HepG2 (cell line): ENCODE data around the gene CAMK2N2. TPM values are rescaled to one million over a fixed set of nuclear protein-coding genes. Genes with fewer than 3 reads are reported as not detected.
A peak's percentile ranks its signal among the peaks of the same experiment; 100 is the strongest.

Experiments used
- AGO1 ChIP-seq: fragments of 200-400 bp; formaldehyde crosslinking; IDR thresholded peaks from 2 replicates; pipeline ENCODE4 v1.6.1; 2017; ENCODE audit warnings: mild to moderate bottlenecking, low read depth, low read length, moderate library complexity; ENCODE audit not compliant: poor library complexity, severe bottlenecking
- CENPX ChIP-seq: sonication (generic); formaldehyde crosslinking; IDR thresholded peaks from 2 replicates; pipeline ENCODE4 v1.9.0; 2021; ENCODE audit warnings: mild to moderate bottlenecking, missing genetic modification reagents, moderate library complexity
- EHMT2 ChIP-seq: fragments of 200-600 bp; sonication (generic); IDR thresholded peaks from 2 replicates; pipeline ENCODE4 v1.7.0; 2017; ENCODE audit warnings: antibody characterized with exemption, low read depth, low read length, borderline replicate concordance
- HOXD1 ChIP-seq: sonication (generic); formaldehyde crosslinking; IDR thresholded peaks from 2 replicates; pipeline ENCODE4 v1.5.0; 2020; ENCODE audit warnings: missing genetic modification reagents
- MAZ ChIP-seq, 2 experiments: sonication (generic) in 1 of 2; formaldehyde crosslinking in 1 of 2; IDR thresholded peaks; 2 replicates each; pipeline versions ENCODE4 v1.5.0 to v1.6.1; 2012 to 2020; ENCODE audit warnings: low read depth in 2 of 2, mild to moderate bottlenecking in 2 of 2, borderline replicate concordance in 1 of 2, improper control_type of control experiment in 1 of 2, low read length in 1 of 2, missing genetic modification reagents in 1 of 2, moderate library complexity in 1 of 2
- SAFB2 ChIP-seq: sonication (generic); formaldehyde crosslinking; IDR thresholded peaks from 2 replicates; pipeline ENCODE4 v1.5.1; 2020; ENCODE audit warnings: missing genetic modification reagents, low read depth, mild to moderate bottlenecking, borderline replicate concordance
- SAP130 ChIP-seq: IDR thresholded peaks from 2 replicates; pipeline ENCODE4 v1.6.1; 2016; ENCODE audit warnings: low read depth
- SIN3A ChIP-seq: IDR thresholded peaks from 2 replicates; pipeline ENCODE4 v1.6.1; 2011; ENCODE audit warnings: low read depth, mild to moderate bottlenecking, control low read depth, low read length, borderline replicate concordance
- SRY ChIP-seq: sonication (generic); formaldehyde crosslinking; IDR thresholded peaks from 2 replicates; pipeline ENCODE4 v1.8.0; 2022; ENCODE audit warnings: mild to moderate bottlenecking, missing genetic modification reagents
- TCF7 ChIP-seq: sonication (generic); IDR thresholded peaks from 2 replicates; pipeline ENCODE4 v1.6.1; 2016; ENCODE audit warnings: antibody characterized with exemption, low read depth
- TRIM24 ChIP-seq: sonication (generic); formaldehyde crosslinking; IDR thresholded peaks from 2 replicates; pipeline ENCODE4 v1.8.0; 2022; ENCODE audit warnings: mild to moderate bottlenecking, missing genetic modification reagents
- YY1 ChIP-seq: IDR thresholded peaks from 2 replicates; pipeline ENCODE4 v1.6.1; 2011; ENCODE audit warnings: low read length, low read depth, moderate library complexity, mild to moderate bottlenecking; ENCODE audit not compliant: insufficient read depth, insufficient replicate concordance
- ZFY ChIP-seq: sonication (generic); formaldehyde crosslinking; IDR thresholded peaks from 2 replicates; pipeline ENCODE4 v1.4.0; 2020; ENCODE audit warnings: missing genetic modification reagents
- polyA plus RNA-seq, 8 experiments: library from polyadenylated mRNA; depleted of rRNA in 3 of 8; stranded (reverse) in 7 of 8; unstranded in 1 of 8; fragments of >200 nt; fragmentation: Illumina TruSeq in 4 of 8; extraction: Trizol in 4 of 8; gene quantifications; 2 replicates each; pipeline versions ENCODE4 v1.2.1 to v1.2.3, GENCODE V29; 2011 to 2016; ENCODE audit warnings: low read depth in 4 of 8, missing spikeins in 1 of 8, mixed read lengths in 1 of 8; ENCODE audit not compliant: insufficient read depth in 1 of 8
- total RNA-seq, 5 experiments: library from RNA; depleted of rRNA; stranded (reverse); fragments of >200 nt; fragmentation: Illumina TruSeq; extraction: Trizol; gene quantifications; 2 replicates each; pipeline ENCODE4 v1.2.3, GENCODE V29; 2016; ENCODE audit warnings: low read depth in 1 of 5
- TF ChIP-seq, protein P1 (sequence below): sonication (generic); formaldehyde crosslinking; IDR thresholded peaks from 2 replicates; pipeline ENCODE4 v1.5.0; 2020; ENCODE audit warnings: mild to moderate bottlenecking, missing genetic modification reagents
- TF ChIP-seq, protein P2 (sequence below): sonication (generic); formaldehyde crosslinking; IDR thresholded peaks from 2 replicates; pipeline ENCODE4 v1.5.0; 2020; ENCODE audit warnings: mild to moderate bottlenecking, missing genetic modification reagents, borderline replicate concordance
- TF ChIP-seq, protein P3 (sequence below): sonication (generic); formaldehyde crosslinking; IDR thresholded peaks from 2 replicates; pipeline ENCODE4 v1.4.0; 2020; ENCODE audit warnings: mild to moderate bottlenecking, missing genetic modification reagents

Gene CAMK2N2
- total and polyA plus RNA-seq, 2 of the 13 experiments (the other 11 are each of a cell fraction or from before 2014, with no cell fraction given) = 0.12 to 0.27 TPM

DNA sequence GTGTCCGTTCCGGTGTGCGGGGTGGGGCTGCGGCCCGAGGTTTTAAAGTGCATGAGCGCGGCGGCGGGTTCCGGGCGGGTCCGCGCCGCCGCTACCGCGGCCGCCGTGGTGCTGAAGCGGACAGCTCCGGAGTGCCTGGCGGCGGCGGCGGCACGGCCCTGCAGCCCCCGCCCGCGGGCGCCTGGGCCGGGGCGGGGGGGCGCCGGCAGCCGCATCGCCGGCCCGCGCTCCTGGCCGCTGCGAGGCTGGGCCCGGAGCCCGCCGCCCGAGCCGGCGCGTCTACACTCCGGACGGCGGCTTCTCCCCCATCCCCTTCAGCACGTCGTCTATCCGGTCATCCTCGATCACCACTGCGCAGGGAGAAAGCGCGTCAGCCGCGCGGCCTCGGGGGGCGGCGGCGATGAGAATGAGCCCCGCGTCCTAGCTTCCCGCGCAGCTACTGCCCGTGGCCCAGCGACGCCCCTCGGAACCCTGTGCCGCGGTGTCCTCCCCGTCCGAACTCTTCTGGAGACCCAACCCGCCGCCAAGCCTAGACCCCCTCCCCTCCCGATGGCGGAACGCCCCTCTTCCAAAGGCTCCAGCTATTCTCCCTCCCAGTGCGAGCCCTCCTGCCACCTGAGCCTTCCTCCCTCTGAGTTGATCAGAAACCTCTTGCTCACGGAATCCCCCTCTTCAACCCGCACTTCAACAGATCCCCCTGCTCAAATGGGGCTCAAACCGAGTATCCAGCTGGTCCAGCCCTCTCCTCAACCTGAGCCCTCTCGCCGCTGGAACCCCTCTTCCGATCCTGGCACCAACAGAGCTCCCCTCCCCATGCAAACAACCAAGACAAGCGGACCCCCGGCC, 1.3 kb downstream of the CAMK2N2 start (continued):
- TF ChIP-seq, protein P1, sequence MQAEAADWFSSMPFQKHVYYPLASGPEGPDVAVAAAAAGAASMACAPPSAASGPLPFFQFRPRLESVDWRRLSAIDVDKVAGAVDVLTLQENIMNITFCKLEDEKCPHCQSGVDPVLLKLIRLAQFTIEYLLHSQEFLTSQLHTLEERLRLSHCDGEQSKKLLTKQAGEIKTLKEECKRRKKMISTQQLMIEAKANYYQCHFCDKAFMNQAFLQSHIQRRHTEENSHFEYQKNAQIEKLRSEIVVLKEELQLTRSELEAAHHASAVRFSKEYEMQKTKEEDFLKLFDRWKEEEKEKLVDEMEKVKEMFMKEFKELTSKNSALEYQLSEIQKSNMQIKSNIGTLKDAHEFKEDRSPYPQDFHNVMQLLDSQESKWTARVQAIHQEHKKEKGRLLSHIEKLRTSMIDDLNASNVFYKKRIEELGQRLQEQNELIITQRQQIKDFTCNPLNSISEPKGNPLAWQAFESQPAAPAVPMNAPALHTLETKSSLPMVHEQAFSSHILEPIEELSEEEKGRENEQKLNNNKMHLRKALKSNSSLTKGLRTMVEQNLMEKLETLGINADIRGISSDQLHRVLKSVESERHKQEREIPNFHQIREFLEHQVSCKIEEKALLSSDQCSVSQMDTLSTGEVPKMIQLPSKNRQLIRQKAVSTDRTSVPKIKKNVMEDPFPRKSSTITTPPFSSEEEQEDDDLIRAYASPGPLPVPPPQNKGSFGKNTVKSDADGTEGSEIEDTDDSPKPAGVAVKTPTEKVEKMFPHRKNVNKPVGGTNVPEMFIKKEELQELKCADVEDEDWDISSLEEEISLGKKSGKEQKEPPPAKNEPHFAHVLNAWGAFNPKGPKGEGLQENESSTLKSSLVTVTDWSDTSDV (CRISPR knock-in tag) = 0 out of 2 replicates have a peak, but pooled peaks have one; percentile 48
- TF ChIP-seq, protein P2, sequence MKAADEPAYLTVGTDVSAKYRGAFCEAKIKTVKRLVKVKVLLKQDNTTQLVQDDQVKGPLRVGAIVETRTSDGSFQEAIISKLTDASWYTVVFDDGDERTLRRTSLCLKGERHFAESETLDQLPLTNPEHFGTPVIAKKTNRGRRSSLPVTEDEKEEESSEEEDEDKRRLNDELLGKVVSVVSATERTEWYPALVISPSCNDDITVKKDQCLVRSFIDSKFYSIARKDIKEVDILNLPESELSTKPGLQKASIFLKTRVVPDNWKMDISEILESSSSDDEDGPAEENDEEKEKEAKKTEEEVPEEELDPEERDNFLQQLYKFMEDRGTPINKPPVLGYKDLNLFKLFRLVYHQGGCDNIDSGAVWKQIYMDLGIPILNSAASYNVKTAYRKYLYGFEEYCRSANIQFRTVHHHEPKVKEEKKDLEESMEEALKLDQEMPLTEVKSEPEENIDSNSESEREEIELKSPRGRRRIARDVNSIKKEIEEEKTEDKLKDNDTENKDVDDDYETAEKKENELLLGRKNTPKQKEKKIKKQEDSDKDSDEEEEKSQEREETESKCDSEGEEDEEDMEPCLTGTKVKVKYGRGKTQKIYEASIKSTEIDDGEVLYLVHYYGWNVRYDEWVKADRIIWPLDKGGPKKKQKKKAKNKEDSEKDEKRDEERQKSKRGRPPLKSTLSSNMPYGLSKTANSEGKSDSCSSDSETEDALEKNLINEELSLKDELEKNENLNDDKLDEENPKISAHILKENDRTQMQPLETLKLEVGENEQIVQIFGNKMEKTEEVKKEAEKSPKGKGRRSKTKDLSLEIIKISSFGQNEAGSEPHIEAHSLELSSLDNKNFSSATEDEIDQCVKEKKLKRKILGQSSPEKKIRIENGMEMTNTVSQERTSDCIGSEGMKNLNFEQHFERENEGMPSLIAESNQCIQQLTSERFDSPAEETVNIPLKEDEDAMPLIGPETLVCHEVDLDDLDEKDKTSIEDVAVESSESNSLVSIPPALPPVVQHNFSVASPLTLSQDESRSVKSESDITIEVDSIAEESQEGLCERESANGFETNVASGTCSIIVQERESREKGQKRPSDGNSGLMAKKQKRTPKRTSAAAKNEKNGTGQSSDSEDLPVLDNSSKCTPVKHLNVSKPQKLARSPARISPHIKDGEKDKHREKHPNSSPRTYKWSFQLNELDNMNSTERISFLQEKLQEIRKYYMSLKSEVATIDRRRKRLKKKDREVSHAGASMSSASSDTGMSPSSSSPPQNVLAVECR = no peak; the same call in 1 of the 2 replicates
- 0 out of 2 replicates have a peak, but pooled peaks have one; percentile 19 for TF ChIP-seq ZFY (CRISPR knock-in tag)
- no peak for TF ChIP-seq MAZ (IDR thresholded peaks at IDR 0.05; ENCODE audit: borderline replicate concordance, low read depth, low read length)
- 0 out of 2 replicates have a peak, but pooled peaks have one; percentile 12 for TF ChIP-seq MAZ (CRISPR knock-in tag; IDR thresholded peaks at IDR 0.05; ENCODE audit: low read depth)
- TF ChIP-seq HOXD1 (CRISPR knock-in tag) = 0 out of 2 replicates have a peak, but pooled peaks have one; percentile 25
- no peak for TF ChIP-seq TRIM24 (CRISPR knock-in tag)
- TF ChIP-seq YY1 = peak; percentile 20
- TF ChIP-seq, protein P3, sequence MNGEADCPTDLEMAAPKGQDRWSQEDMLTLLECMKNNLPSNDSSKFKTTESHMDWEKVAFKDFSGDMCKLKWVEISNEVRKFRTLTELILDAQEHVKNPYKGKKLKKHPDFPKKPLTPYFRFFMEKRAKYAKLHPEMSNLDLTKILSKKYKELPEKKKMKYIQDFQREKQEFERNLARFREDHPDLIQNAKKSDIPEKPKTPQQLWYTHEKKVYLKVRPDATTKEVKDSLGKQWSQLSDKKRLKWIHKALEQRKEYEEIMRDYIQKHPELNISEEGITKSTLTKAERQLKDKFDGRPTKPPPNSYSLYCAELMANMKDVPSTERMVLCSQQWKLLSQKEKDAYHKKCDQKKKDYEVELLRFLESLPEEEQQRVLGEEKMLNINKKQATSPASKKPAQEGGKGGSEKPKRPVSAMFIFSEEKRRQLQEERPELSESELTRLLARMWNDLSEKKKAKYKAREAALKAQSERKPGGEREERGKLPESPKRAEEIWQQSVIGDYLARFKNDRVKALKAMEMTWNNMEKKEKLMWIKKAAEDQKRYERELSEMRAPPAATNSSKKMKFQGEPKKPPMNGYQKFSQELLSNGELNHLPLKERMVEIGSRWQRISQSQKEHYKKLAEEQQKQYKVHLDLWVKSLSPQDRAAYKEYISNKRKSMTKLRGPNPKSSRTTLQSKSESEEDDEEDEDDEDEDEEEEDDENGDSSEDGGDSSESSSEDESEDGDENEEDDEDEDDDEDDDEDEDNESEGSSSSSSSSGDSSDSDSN (CRISPR knock-in tag) = peak; percentile 27; the same call in 1 of the 2 replicates
- no peak for TF ChIP-seq SAFB2 (CRISPR knock-in tag)
- TF ChIP-seq CENPX (CRISPR knock-in tag) = no peak
- 0 out of 2 replicates have a peak, but pooled peaks have one; percentile 38 for TF ChIP-seq SAP130 (CRISPR knock-in tag)
- peak; percentile 88 for TF ChIP-seq AGO1
- no peak for TF ChIP-seq TCF7
- peak; percentile 25; the same call in 1 of the 2 replicates for TF ChIP-seq SIN3A
- peak; percentile 52; the same call in 1 of the 2 replicates for TF ChIP-seq EHMT2
- TF ChIP-seq SRY (CRISPR knock-in tag) = no peak
